Chondrocyte (in vitro differentiated cells): ENCODE results near the gene CDK16. TPM values are rescaled to one million over a fixed set of nuclear protein-coding genes. Genes with fewer than 3 reads are reported as not detected.

Experiments used
- DNase-seq: peaks from one replicate; pipeline ENCODE4 v3.0.0; 2021; ENCODE audit warnings: mixed read lengths, low spot score
- H3K27ac Mint-ChIP-seq: one replicate; pipeline ENCODE4 v1.8.0; 2021; ENCODE audit warnings: mild to moderate bottlenecking, moderate library complexity, mixed read lengths; ENCODE audit not compliant: unreplicated experiment
- H3K27me3 Mint-ChIP-seq: 2 replicates; pipeline ENCODE4 v1.8.0; 2021; ENCODE audit warnings: low read depth, mixed read lengths
- H3K36me3 Mint-ChIP-seq: 2 replicates; pipeline ENCODE4 v1.8.0; 2021; ENCODE audit warnings: low read depth, mixed read lengths
- H3K4me1 Mint-ChIP-seq: 2 replicates; pipeline ENCODE4 v1.8.0; 2021; ENCODE audit warnings: low read depth, mild to moderate bottlenecking, mixed read lengths
- H3K4me3 Mint-ChIP-seq: one replicate; pipeline ENCODE4 v1.8.0; 2021; ENCODE audit warnings: mild to moderate bottlenecking, moderate library complexity, mixed read lengths; ENCODE audit not compliant: unreplicated experiment
- H3K9me3 Mint-ChIP-seq: 2 replicates; pipeline ENCODE4 v1.8.0; 2021; ENCODE audit warnings: low read depth, mixed read lengths
- total RNA-seq: library from RNA; stranded (reverse); gene quantifications from 3 replicates; pipeline ENCODE4 v1.2.1, GENCODE V29; 2021
- TF ChIP-seq, protein P1 (sequence below): fragments of 200-600 bp; sonication (generic); IDR thresholded peaks from 2 replicates; pipeline ENCODE4 v1.5.0; 2021; ENCODE audit warnings: antibody characterized with exemption, mild to moderate bottlenecking, moderate library complexity

Gene CDK16
- total RNA-seq, 1 donor from 2014 or later: 172 TPM

DNA sequence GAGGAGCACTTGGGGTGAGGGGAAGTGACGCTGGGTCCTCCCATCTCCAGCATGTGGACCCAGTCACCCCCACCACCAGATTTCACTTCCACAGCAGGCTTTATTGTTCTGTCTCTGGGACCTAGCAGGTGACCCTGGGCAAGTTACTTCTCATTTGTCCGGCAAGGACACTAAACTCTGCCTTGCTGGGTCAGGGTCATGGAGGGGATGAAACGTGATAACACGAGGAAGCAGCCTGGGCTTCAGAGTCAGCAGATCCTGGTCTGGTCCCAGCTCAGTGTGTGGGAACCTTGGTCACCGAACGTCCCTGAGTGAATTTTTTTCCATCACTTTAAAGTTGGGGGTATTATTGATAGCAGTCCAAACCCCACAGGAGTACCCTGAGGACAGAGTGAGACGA, 21.0 kb upstream of the CDK16 start:
- Mint-ChIP-seq H3K4me1 (peaks cover 68% of the 10 kb centered on the region), H3K27me3 (no peaks in the 10 kb centered on the region), H3K36me3 (peaks cover 44% of the 10 kb centered on the region), H3K27ac (peak overlapping the region; percentile 82), H3K4me3 (peak overlapping the region; percentile 98), H3K9me3 (no peaks in the 10 kb centered on the region)
- peak; percentile 20 for DNase-seq
- TF ChIP-seq, protein P1, sequence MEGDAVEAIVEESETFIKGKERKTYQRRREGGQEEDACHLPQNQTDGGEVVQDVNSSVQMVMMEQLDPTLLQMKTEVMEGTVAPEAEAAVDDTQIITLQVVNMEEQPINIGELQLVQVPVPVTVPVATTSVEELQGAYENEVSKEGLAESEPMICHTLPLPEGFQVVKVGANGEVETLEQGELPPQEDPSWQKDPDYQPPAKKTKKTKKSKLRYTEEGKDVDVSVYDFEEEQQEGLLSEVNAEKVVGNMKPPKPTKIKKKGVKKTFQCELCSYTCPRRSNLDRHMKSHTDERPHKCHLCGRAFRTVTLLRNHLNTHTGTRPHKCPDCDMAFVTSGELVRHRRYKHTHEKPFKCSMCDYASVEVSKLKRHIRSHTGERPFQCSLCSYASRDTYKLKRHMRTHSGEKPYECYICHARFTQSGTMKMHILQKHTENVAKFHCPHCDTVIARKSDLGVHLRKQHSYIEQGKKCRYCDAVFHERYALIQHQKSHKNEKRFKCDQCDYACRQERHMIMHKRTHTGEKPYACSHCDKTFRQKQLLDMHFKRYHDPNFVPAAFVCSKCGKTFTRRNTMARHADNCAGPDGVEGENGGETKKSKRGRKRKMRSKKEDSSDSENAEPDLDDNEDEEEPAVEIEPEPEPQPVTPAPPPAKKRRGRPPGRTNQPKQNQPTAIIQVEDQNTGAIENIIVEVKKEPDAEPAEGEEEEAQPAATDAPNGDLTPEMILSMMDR: no peak

- Mint-ChIP-seq H3K36me3 (peaks cover 48% of the 10 kb centered on the region), H3K4me3 (peak overlapping the region; percentile 31), H3K27me3 (no peaks in the 10 kb centered on the region), H3K4me1 (peaks cover 62% of the 10 kb centered on the region), H3K27ac (peak overlapping the region; percentile 82), H3K9me3 (no peaks in the 10 kb centered on the region)
- peak; percentile 63 for DNase-seq
- TF ChIP-seq, protein P1: no peak
Measured at GRCh38 chrX:47198026-47198686, 20.3 kb upstream of the CDK16 start.

DNA sequence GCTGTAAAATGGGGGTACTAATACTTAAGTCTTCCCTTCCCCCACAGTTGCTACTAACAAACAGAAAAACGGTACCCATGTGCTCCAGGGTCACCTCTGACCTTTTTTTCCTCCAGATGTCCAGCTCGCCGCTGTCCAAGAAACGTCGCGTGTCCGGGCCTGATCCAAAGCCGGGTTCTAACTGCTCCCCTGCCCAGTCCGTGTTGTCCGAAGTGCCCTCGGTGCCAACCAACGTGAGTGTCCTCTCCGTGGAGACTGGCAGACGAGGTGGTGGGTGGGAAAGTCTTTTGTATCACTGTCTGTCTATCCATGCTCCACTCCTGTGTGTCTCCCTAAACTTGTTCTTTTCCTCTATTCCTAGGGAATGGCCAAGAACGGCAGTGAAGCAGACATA, 19.8 kb upstream of the CDK16 start:
- H3K27me3 Mint-ChIP-seq: no peaks in the 10 kb centered on the region
- TF ChIP-seq, protein P1: no peak
- peaks cover 58% of the 10 kb centered on the region for H3K4me1 Mint-ChIP-seq
- H3K36me3 Mint-ChIP-seq: peaks cover 51% of the 10 kb centered on the region
- peak overlapping the region; percentile 82 for H3K27ac Mint-ChIP-seq
- no peaks in the 10 kb centered on the region for H3K9me3 Mint-ChIP-seq
- DNase-seq: peak; percentile 70
- H3K4me3 Mint-ChIP-seq: peak overlapping the region; percentile 31

GRCh38 chrX:47199286-47199685, 19.2 kb upstream of the CDK16 start:
- no peaks in the 10 kb centered on the region for H3K9me3 Mint-ChIP-seq
- peaks cover 55% of the 10 kb centered on the region for H3K36me3 Mint-ChIP-seq

DNA sequence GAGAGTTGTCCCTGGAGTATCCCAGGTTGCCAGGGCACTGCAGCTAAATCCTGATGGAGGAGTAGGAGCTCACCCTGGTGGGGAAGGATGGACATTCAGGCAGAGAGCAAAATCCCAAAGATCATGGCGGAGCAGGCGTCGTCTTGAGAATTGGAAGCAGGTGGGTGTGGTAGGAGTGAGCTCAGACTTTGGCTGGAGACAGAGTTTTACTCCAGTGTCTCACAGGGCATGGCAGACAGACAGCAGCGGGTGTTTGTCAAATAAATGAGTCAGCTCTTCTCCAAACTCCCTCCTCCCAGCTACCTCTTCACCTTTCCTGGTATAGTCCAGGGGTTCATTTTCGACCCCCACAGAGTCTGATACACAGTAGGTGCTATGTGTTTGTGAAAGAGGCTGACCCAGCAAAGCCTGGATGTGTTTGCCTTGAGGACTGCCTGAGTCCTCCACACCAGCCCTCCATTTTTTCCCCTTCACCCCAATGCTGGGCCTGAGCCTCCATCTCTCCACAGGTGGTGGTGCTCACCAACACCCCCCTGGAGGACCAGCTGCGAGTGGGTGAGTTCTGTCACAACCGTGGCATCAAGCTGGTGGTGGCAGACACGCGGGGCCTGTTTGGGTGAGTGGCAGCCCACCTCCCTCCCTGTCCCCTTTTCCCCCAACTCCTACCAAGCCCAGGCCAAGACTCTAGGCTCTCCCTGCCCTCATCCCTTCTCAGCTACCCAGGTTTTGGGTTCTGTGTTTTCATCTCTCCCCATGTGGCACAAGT, 17.9 kb upstream of the CDK16 start:
- Mint-ChIP-seq H3K27ac (peak overlapping the region; percentile 22), H3K9me3 (no peaks in the 10 kb centered on the region), H3K4me1 (peaks cover 43% of the 10 kb centered on the region), H3K36me3 (peaks cover 60% of the 10 kb centered on the region), H3K4me3 (no peak overlapping the region), H3K27me3 (no peaks in the 10 kb centered on the region)
- peak; percentile 67 for DNase-seq
- TF ChIP-seq, protein P1: peak; percentile 42

More at GRCh38 chrX:47199286-47199685, 19.2 kb upstream of the CDK16 start:
- Mint-ChIP-seq H3K27me3 (no peaks in the 10 kb centered on the region), H3K4me3 (no peak overlapping the region), H3K4me1 (peaks cover 56% of the 10 kb centered on the region), H3K27ac (no peak overlapping the region)
- TF ChIP-seq, protein P1: no peak
- peak; percentile 50 for DNase-seq
